ENCODE measurements around the gene UBASH3A. TPM values are rescaled to one million over a fixed set of nuclear protein-coding genes. Genes with fewer than 3 reads are reported as not detected.

The UBASH3A gene
- total RNA-seq, 4 donors from 2014 or later: 3.9 to 14.0 (median 5.3) TPM

GRCh38 chr21:42463861-42464515 is 60.3 kb downstream of the UBASH3A start:
- no peak for TF ChIP-seq POLR2A (IDR thresholded peaks at IDR 0.05)
- no peak for TF ChIP-seq CTCF (IDR thresholded peaks at IDR 0.05)
- DNase-seq: peak; percentile 61 to 87 (median 63)
- no peaks in the 10 kb centered on the region for H3K36me3 ChIP-seq
- no peaks in the 10 kb centered on the region for H3K27me3 ChIP-seq
- peak overlapping the region in 3 of 4 donors; percentile 45 to 94 (median 89) for H3K27ac ChIP-seq
- peaks cover 10 to 77% (median 26%) of the 10 kb centered on the region in 4 donors for H3K4me1 ChIP-seq
- H3K9me3 ChIP-seq: no peaks in the 10 kb centered on the region
- no peak overlapping the region for H3K4me3 ChIP-seq

- TF ChIP-seq CTCF (IDR thresholded peaks at IDR 0.05) (no peak), POLR2A (IDR thresholded peaks at IDR 0.05) (peak in 1 of 2 donors; percentile 37)
- H3K9me3 ChIP-seq: no peaks in the 10 kb centered on the region
- peak in 2 of 3 donors; percentile 53 to 57 for DNase-seq
- peaks cover 10 to 73% (median 25%) of the 10 kb centered on the region in 4 donors for H3K4me1 ChIP-seq
- H3K27ac ChIP-seq: peak overlapping the region in 3 of 4 donors; percentile 45 to 94 (median 89)
- H3K36me3 ChIP-seq: no peaks in the 10 kb centered on the region
- H3K4me3 ChIP-seq: no peak overlapping the region
- H3K27me3 ChIP-seq: no peaks in the 10 kb centered on the region
These were observed 61.5 kb downstream of the UBASH3A start for GRCh38 chr21:42465008-42465802.

GRCh38 chr21:42465803-42466127 is 62.1 kb downstream of the UBASH3A start:
- TF ChIP-seq POLR2A (IDR thresholded peaks at IDR 0.05) (no peak), CTCF (IDR thresholded peaks at IDR 0.05) (no peak)
- no peaks in the 10 kb centered on the region for H3K27me3 ChIP-seq
- no peaks in the 10 kb centered on the region for H3K9me3 ChIP-seq
- peaks cover 10 to 70% (median 23%) of the 10 kb centered on the region in 4 donors for H3K4me1 ChIP-seq
- no peak for DNase-seq
- H3K27ac ChIP-seq: peak overlapping the region in 3 of 4 donors; percentile 45 to 94 (median 89)
- no peaks in the 10 kb centered on the region for H3K36me3 ChIP-seq
- H3K4me3 ChIP-seq: no peak overlapping the region

GRCh38 chr21:42466700-42467099 is 63.0 kb downstream of the UBASH3A start:
- Histone ChIP-seq H3K4me3 (no peak overlapping the region), H3K4me1 (peaks cover 10 to 62% (median 18%) of the 10 kb centered on the region in 4 donors), H3K36me3 (no peaks in the 10 kb centered on the region), H3K27me3 (no peaks in the 10 kb centered on the region), H3K9me3 (no peaks in the 10 kb centered on the region), H3K27ac (no peak overlapping the region)
- DNase-seq: peak in 1 of 3 donors; percentile 40
- TF ChIP-seq CTCF (IDR thresholded peaks at IDR 0.05): no peak
- no peak for TF ChIP-seq POLR2A (IDR thresholded peaks at IDR 0.05)

- Histone ChIP-seq H3K27me3 (no peaks in the 10 kb centered on the region), H3K27ac (peak overlapping the region in 3 of 4 donors; percentile 33 to 86 (median 61)), H3K36me3 (no peaks in the 10 kb centered on the region), H3K4me1 (peaks cover 10 to 61% (median 18%) of the 10 kb centered on the region in 4 donors), H3K4me3 (no peak overlapping the region), H3K9me3 (no peaks in the 10 kb centered on the region)
- no peak for TF ChIP-seq POLR2A (IDR thresholded peaks at IDR 0.05)
- peak in 4 of 6 experiments; percentile 35 to 50 (median 44) for TF ChIP-seq CTCF (IDR thresholded peaks at IDR 0.05)
- peak in 2 of 3 donors; percentile 48 to 63 for DNase-seq
These were observed 63.7 kb downstream of the UBASH3A start for GRCh38 chr21:42467140-42467983.

Measured in Peyer's patch (tissue), 4 donors.